Mesenchymal stem cell (in vitro differentiated cells and primary cell): ENCODE data around the gene HECTD4.
A peak's percentile ranks its signal among the peaks of the same experiment; 100 is the strongest.

ENCODE experiments used
- DNase-seq: peaks from one replicate; pipeline ENCODE4 v3.0.0-alpha.2; 2013
- H2AFZ ChIP-seq: one replicate; pipeline ENCODE4 v1.6.1; 2013; ENCODE audit warnings: low read depth, mild to moderate bottlenecking, control low read depth, inconsistent platforms, low read length, moderate library complexity
- H2AK5ac ChIP-seq: 2 replicates; pipeline ENCODE4 v1.6.1; 2013; ENCODE audit warnings: low read length, moderate library complexity, mild to moderate bottlenecking, inconsistent platforms; ENCODE audit not compliant: severe bottlenecking
- H2BK120ac ChIP-seq: one replicate; pipeline ENCODE4 v1.6.1; 2013; ENCODE audit warnings: low read depth, mild to moderate bottlenecking, inconsistent platforms, low read length, moderate library complexity
- H2BK12ac ChIP-seq, 2 experiments: one replicate each; pipeline ENCODE4 v1.6.1; 2013; ENCODE audit warnings: inconsistent platforms in 2 of 2, low read length in 2 of 2, mild to moderate bottlenecking in 2 of 2, moderate library complexity in 2 of 2, control low read depth in 1 of 2
- H2BK15ac ChIP-seq: one replicate; pipeline ENCODE4 v1.6.1; 2013; ENCODE audit warnings: mild to moderate bottlenecking, low read depth, inconsistent platforms; ENCODE audit not compliant: poor library complexity, severe bottlenecking
- H2BK5ac ChIP-seq: 2 replicates; pipeline ENCODE4 v1.6.1; 2013; ENCODE audit warnings: low read depth, mild to moderate bottlenecking, low read length, control low read depth, inconsistent platforms; ENCODE audit not compliant: poor library complexity, severe bottlenecking
- H3K14ac ChIP-seq, 2 experiments: one replicate each; pipeline ENCODE4 v1.6.1; 2013; ENCODE audit warnings: inconsistent platforms in 2 of 2, low read length in 2 of 2, control low read depth in 1 of 2, mild to moderate bottlenecking in 1 of 2, moderate library complexity in 1 of 2
- H3K18ac ChIP-seq, 2 experiments: one replicate each; pipeline ENCODE4 v1.6.1; 2013; ENCODE audit warnings: inconsistent platforms in 2 of 2, low read length in 2 of 2, control low read depth in 1 of 2, low read depth in 1 of 2, mild to moderate bottlenecking in 1 of 2
- H3K23ac ChIP-seq, 2 experiments: one replicate each; pipeline ENCODE4 v1.6.1; 2013; ENCODE audit warnings: inconsistent platforms in 2 of 2, low read length in 2 of 2, mild to moderate bottlenecking in 2 of 2, moderate library complexity in 2 of 2, control low read depth in 1 of 2
- H3K27ac ChIP-seq: 2 replicates; pipeline ENCODE4 v1.5.1; 2013; ENCODE audit warnings: mild to moderate bottlenecking, moderate library complexity, low read length, control low read depth, inconsistent platforms; ENCODE audit not compliant: poor library complexity, severe bottlenecking
- H3K27me3 ChIP-seq, 2 experiments: 2 replicates each; pipeline versions ENCODE4 v1.6.1 to v1.7.0; 2013; ENCODE audit warnings: low read length in 2 of 2, mild to moderate bottlenecking in 2 of 2, moderate library complexity in 2 of 2, control low read depth in 1 of 2, inconsistent platforms in 1 of 2; ENCODE audit not compliant: control insufficient read depth in 1 of 2, insufficient read depth in 1 of 2
- H3K36me3 ChIP-seq, 2 experiments: 2 replicates each; pipeline versions ENCODE4 v1.6.1 to v1.7.0; 2013; ENCODE audit warnings: low read length in 2 of 2, control low read depth in 1 of 2, inconsistent platforms in 1 of 2, low read depth in 1 of 2, mild to moderate bottlenecking in 1 of 2; ENCODE audit not compliant: insufficient read depth in 2 of 2, control insufficient read depth in 1 of 2
- H3K4ac ChIP-seq, 2 experiments: one replicate each; pipeline ENCODE4 v1.6.1; 2013; ENCODE audit warnings: inconsistent platforms in 2 of 2, low read length in 2 of 2, mild to moderate bottlenecking in 2 of 2, moderate library complexity in 2 of 2, control low read depth in 1 of 2, low read depth in 1 of 2
- H3K4me1 ChIP-seq: 2 replicates; pipeline ENCODE4 v1.6.1; 2013; ENCODE audit warnings: low read depth, low read length, control low read depth; ENCODE audit not compliant: control insufficient read depth, insufficient read depth
- H3K4me2 ChIP-seq: 2 replicates; pipeline ENCODE4 v1.6.1; 2013; ENCODE audit warnings: low read length, mild to moderate bottlenecking, inconsistent platforms; ENCODE audit not compliant: poor library complexity, severe bottlenecking
- H3K4me3 ChIP-seq, 2 experiments: 2 replicates each; pipeline versions ENCODE4 v1.5.1 to v1.7.0; 2013; ENCODE audit warnings: low read length in 2 of 2, mild to moderate bottlenecking in 2 of 2, control low read depth in 1 of 2, low read depth in 1 of 2; ENCODE audit not compliant: insufficient read depth in 1 of 2
- H3K79me1 ChIP-seq: replicated peaks from 2 replicates; pipeline ENCODE4 v1.6.1; 2013; ENCODE audit warnings: mild to moderate bottlenecking, control low read depth, low read length, inconsistent platforms; ENCODE audit not compliant: poor library complexity, severe bottlenecking
- H3K9ac ChIP-seq: 2 replicates; pipeline ENCODE4 v1.7.0; 2013; ENCODE audit warnings: mild to moderate bottlenecking, low read length, moderate library complexity
- H3K9me3 ChIP-seq: 2 replicates; pipeline ENCODE4 v1.7.0; 2013; ENCODE audit warnings: mild to moderate bottlenecking, low read length; ENCODE audit not compliant: control insufficient read depth
- H4K8ac ChIP-seq: one replicate; pipeline ENCODE4 v1.6.1; 2013; ENCODE audit warnings: inconsistent platforms, mild to moderate bottlenecking, low read length, moderate library complexity
- H4K91ac ChIP-seq: one replicate; pipeline ENCODE4 v1.6.1; 2013; ENCODE audit warnings: mild to moderate bottlenecking, low read length, inconsistent platforms
- WGBS: methylation state at CpG from one replicate; pipeline ENCODE4 v1.1.7; 2013; ENCODE audit warnings: mixed read lengths; 5-methylcytosine and 5-hydroxymethylcytosine counted together

HECTD4 gene

DNA sequence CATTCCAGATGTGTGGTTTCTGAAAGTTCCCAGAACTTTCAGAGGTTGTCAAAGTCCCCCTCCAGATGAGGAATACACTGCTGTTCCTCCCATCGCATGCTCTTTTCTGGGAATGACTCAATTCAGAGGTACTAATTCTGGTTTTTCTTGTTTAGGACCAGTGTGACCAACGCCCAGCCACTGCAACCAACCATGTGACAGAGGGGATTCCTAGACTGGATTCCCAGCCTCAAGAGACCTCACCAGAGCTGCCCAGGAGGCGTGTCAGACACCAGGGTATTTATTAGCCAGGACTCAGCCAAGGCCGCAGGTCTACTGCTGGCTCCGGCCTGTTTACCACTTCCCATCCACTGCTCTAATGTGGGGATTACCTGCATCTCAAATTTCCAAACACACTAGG is 232.6 kb downstream of the HECTD4 start:
- Histone ChIP-seq H3K9me3 (no peaks in the 10 kb centered on the region), H2AFZ (no peak overlapping the region), H3K9ac (no peak overlapping the region), H3K23ac (no peak overlapping the region), H3K4ac (no peak overlapping the region), H3K79me1 (peaks cover 13% of the 10 kb centered on the region), H3K4me1 (peaks cover 6% of the 10 kb centered on the region), H3K4me2 (no peak overlapping the region), H2BK12ac (no peak overlapping the region), H2BK15ac (no peak overlapping the region), H2BK120ac (no peak overlapping the region), H4K8ac (no peak overlapping the region), H2BK5ac (no peak overlapping the region), H3K18ac (no peak overlapping the region), H3K27me3 (no peaks in the 10 kb centered on the region), H4K91ac (no peak overlapping the region), H2AK5ac (no peak overlapping the region), H3K14ac (no peak overlapping the region), H3K27ac (no peak overlapping the region), H3K4me3 (no peak overlapping the region), H3K36me3 (peaks cover 67 to 92% of the 10 kb centered on the region in 2 experiments)
- whole genome bisulfite sequencing = 93% methylated on average over 5 of the region's 5 CpGs
- no peak for DNase-seq

DNA sequence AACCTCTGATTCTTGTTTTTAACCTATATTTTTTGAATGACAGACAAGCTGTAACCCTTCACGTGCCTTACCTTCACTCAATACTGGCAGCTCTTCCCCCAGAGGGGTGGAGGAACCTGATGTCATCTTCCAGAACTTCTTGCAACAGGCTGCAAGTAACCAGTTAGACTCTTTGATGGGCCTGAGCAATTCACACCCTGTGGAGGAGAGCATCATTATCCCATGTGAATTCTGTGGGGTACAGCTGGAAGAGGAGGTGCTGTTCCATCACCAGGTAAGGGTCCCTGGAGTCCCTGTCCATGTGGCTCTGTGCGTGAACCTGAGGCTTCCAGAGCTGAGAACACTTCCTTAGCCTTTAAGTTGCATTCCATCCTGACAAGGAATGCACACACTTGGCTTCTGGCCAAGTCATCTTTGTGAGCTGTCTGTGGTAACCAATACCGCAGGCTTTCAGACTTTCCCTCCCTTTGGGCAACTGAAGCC is 234.2 kb downstream of the HECTD4 start:
- peaks cover 12% of the 10 kb centered on the region for H3K79me1 ChIP-seq
- no peak overlapping the region for H4K91ac ChIP-seq
- no peak overlapping the region for H2AFZ ChIP-seq
- H3K9me3 ChIP-seq = no peaks in the 10 kb centered on the region
- H3K27me3 ChIP-seq = no peaks in the 10 kb centered on the region
- H3K4me2 ChIP-seq = no peak overlapping the region
- H3K4me3 ChIP-seq = no peak overlapping the region
- no peak overlapping the region for H3K4ac ChIP-seq
- no peak overlapping the region for H3K18ac ChIP-seq
- peaks cover 6% of the 10 kb centered on the region for H3K4me1 ChIP-seq
- H2BK15ac ChIP-seq = no peak overlapping the region
- H3K27ac ChIP-seq = peak overlapping the region; percentile 79
- no peak overlapping the region for H4K8ac ChIP-seq
- no peak overlapping the region for H3K23ac ChIP-seq
- no peak overlapping the region for H2BK5ac ChIP-seq
- DNase-seq = peak; percentile 42
- no peak overlapping the region for H2AK5ac ChIP-seq
- 71% methylated on average over 3 of the region's 3 CpGs for WGBS
- H2BK12ac ChIP-seq = no peak overlapping the region
- no peak overlapping the region for H3K14ac ChIP-seq
- no peak overlapping the region for H2BK120ac ChIP-seq
- H3K9ac ChIP-seq = no peak overlapping the region
- peaks cover 62 to 92% of the 10 kb centered on the region in 2 experiments for H3K36me3 ChIP-seq

DNA sequence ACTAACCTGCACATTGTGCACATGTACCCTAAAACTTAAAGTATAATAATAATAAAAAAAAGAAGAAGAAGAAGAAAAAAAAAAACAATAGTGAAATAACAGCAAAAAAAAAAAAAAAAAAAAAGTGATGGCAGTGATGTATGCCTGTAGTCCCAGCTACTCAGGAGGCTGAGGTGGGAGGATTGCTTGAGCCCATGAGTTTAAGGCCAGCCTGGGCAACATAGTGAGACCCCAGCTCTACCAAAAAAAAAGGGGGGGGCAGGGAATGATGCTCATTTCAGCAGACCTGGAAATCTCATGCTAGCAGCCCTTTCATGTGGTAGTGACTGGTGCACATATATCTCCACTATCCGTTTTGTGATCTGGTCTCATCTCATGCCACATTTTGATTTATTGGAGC is 236.1 kb downstream of the HECTD4 start:
- no peak for DNase-seq
- no CpG with 5 or more reads among the region's 1 CpG for WGBS
- no peak overlapping the region for H3K4me3 ChIP-seq
- H3K18ac ChIP-seq = no peak overlapping the region
- H3K4me1 ChIP-seq = peaks cover 6% of the 10 kb centered on the region
- H3K23ac ChIP-seq = no peak overlapping the region
- H2BK5ac ChIP-seq = no peak overlapping the region
- H3K14ac ChIP-seq = no peak overlapping the region
- H3K9ac ChIP-seq = no peak overlapping the region
- no peak overlapping the region for H2AK5ac ChIP-seq
- H4K8ac ChIP-seq = no peak overlapping the region
- H3K9me3 ChIP-seq = no peaks in the 10 kb centered on the region
- H2BK12ac ChIP-seq = no peak overlapping the region
- no peak overlapping the region for H2AFZ ChIP-seq
- no peak overlapping the region for H3K4ac ChIP-seq
- no peak overlapping the region for H4K91ac ChIP-seq
- no peaks in the 10 kb centered on the region for H3K27me3 ChIP-seq
- H3K4me2 ChIP-seq = no peak overlapping the region
- H2BK120ac ChIP-seq = no peak overlapping the region
- H3K27ac ChIP-seq = no peak overlapping the region
- no peak overlapping the region for H2BK15ac ChIP-seq
- H3K36me3 ChIP-seq = peaks cover 48 to 89% of the 10 kb centered on the region in 2 experiments
- H3K79me1 ChIP-seq = peaks cover 7% of the 10 kb centered on the region

DNA sequence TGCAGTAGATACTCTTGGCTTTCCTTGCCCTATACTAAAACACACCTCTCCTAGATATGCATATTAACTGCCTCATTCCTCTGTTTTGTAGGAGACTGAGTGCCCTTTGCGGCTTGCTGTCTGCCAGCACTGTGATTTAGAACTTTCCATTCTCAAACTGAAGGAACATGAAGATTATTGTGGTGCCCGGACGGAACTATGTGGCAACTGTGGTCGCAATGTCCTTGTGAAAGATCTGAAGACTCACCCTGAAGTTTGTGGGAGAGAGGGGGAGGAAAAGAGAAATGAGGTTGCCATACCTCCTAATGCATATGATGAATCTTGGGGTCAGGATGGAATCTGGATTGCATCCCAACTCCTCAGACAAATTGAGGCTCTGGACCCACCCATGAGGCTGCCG is 241.5 kb downstream of the HECTD4 start:
- Histone ChIP-seq H3K23ac (no peak overlapping the region), H4K8ac (no peak overlapping the region), H4K91ac (no peak overlapping the region), H3K36me3 (peaks cover 57 to 92% of the 10 kb centered on the region in 2 experiments), H2BK120ac (no peak overlapping the region), H3K4ac (no peak overlapping the region), H3K79me1 (peaks cover 6% of the 10 kb centered on the region), H3K27me3 (no peaks in the 10 kb centered on the region), H3K4me3 (no peak overlapping the region), H2AK5ac (no peak overlapping the region), H3K27ac (no peak overlapping the region), H3K9ac (no peak overlapping the region), H3K14ac (no peak overlapping the region), H3K18ac (no peak overlapping the region), H2BK5ac (no peak overlapping the region), H3K9me3 (no peaks in the 10 kb centered on the region), H3K4me2 (no peak overlapping the region), H3K4me1 (no peaks in the 10 kb centered on the region), H2BK15ac (no peak overlapping the region), H2AFZ (no peak overlapping the region), H2BK12ac (no peak overlapping the region)
- no peak for DNase-seq
- 96% methylated on average over 4 of the region's 5 CpGs for WGBS
